Loucy (cell line): ENCODE data around the gene USP33.
"Not testable (repeated sequence)": the region's sequence is repeated elsewhere in the genome, so short reads cannot be mapped to it uniquely, and the experiment has no call there.

Source experiments
- H2AFZ ChIP-seq: fragments of 200-600 bp; sonication (generic); 2 replicates; pipeline ENCODE4 v1.6.0; 2016; ENCODE audit warnings: antibody characterized with exemption, mild to moderate bottlenecking, low read length, moderate library complexity
- H3F3A ChIP-seq: fragments of 200-600 bp; 2 replicates; pipeline ENCODE4 v1.6.0; 2016; ENCODE audit warnings: antibody characterized with exemption, low read depth, mild to moderate bottlenecking
- H3K27me3 ChIP-seq: fragments of 200-600 bp; sonication (generic); 2 replicates; pipeline ENCODE4 v1.6.1; 2014; ENCODE audit warnings: low read length, mild to moderate bottlenecking; ENCODE audit not compliant: insufficient read depth, poor library complexity, severe bottlenecking
- H3K36me3 ChIP-seq: fragments of 200-600 bp; sonication (generic); 2 replicates; pipeline ENCODE4 v1.6.1; 2016; ENCODE audit warnings: low read length; ENCODE audit not compliant: insufficient read depth
- H3K4me1 ChIP-seq: fragments of 200-600 bp; sonication (generic); 2 replicates; pipeline ENCODE4 v1.5.1; 2014; ENCODE audit warnings: low read length, mild to moderate bottlenecking; ENCODE audit not compliant: insufficient read depth, poor library complexity, severe bottlenecking
- H3K4me2 ChIP-seq: fragments of 200-600 bp; sonication (generic); 2 replicates; pipeline ENCODE4 v1.6.0; 2014; ENCODE audit warnings: antibody characterized with exemption, low read length, low read depth, mild to moderate bottlenecking; ENCODE audit not compliant: poor library complexity, severe bottlenecking
- H3K4me3 ChIP-seq: fragments of 200-600 bp; sonication (generic); 2 replicates; pipeline ENCODE4 v1.5.1; 2014; ENCODE audit warnings: low read length, mild to moderate bottlenecking, mixed read lengths; ENCODE audit not compliant: poor library complexity, severe bottlenecking
- H3K79me2 ChIP-seq: fragments of 200-600 bp; sonication (generic); 2 replicates; pipeline ENCODE4 v1.6.1; 2014; ENCODE audit warnings: low read length; ENCODE audit not compliant: insufficient read depth
- H3K9ac ChIP-seq: fragments of 200-600 bp; sonication (generic); 2 replicates; pipeline ENCODE4 v1.6.0; 2014; ENCODE audit warnings: mild to moderate bottlenecking, low read depth, low read length, moderate library complexity; ENCODE audit not compliant: poor library complexity, severe bottlenecking
- H3K9me2 ChIP-seq: fragments of 200-600 bp; sonication (generic); replicated peaks from 2 replicates; pipeline ENCODE4 v1.6.1; 2016; ENCODE audit warnings: low read depth, low read length, mixed read lengths
- H3K9me3 ChIP-seq: fragments of 200-600 bp; sonication (generic); 2 replicates; pipeline ENCODE4 v1.6.1; 2014; ENCODE audit warnings: mild to moderate bottlenecking, antibody characterized with exemption, low read length, low read depth; ENCODE audit not compliant: insufficient read depth
- H4K20me1 ChIP-seq: fragments of 200-600 bp; sonication (generic); 2 replicates; pipeline ENCODE4 v1.6.0; 2014; ENCODE audit warnings: antibody characterized with exemption, low read length, mild to moderate bottlenecking; ENCODE audit not compliant: insufficient read depth, poor library complexity, severe bottlenecking
- EZH2phosphoT487 ChIP-seq: fragments of 200-600 bp; IDR thresholded peaks from 2 replicates; pipeline ENCODE4 v1.6.1; 2018; ENCODE audit warnings: antibody characterized with exemption, mild to moderate bottlenecking, moderate library complexity, borderline replicate concordance
- TF ChIP-seq, protein P1 (sequence below): fragments of 200-600 bp; sonication (generic); conservative IDR thresholded peaks from 2 replicates; pipeline ENCODE4 v1.5.1; 2014; ENCODE audit warnings: mild to moderate bottlenecking, antibody characterized with exemption, low read length

The USP33 gene

GRCh38 chr1:77797991-77798390, 38.3 kb upstream of the USP33 start:
- Histone ChIP-seq H3F3A (no peaks in the 10 kb centered on the region), H3K4me2 (no peak overlapping the region), H3K4me3 (no peak overlapping the region), H4K20me1 (no peaks in the 10 kb centered on the region), H3K36me3 (peaks cover 8% of the 10 kb centered on the region; the same call in 1 of the 2 replicates), H3K4me1 (peaks cover 3% of the 10 kb centered on the region), H3K9me2 (no peaks in the 10 kb centered on the region), H3K9ac (no peak overlapping the region), H2AFZ (no peak overlapping the region), H3K79me2 (0 out of 2 replicates have a peak, but pooled peaks cover 6% of the 10 kb centered on the region), H3K9me3 (no peaks in the 10 kb centered on the region), H3K27me3 (no peaks in the 10 kb centered on the region)
- TF ChIP-seq EZH2phosphoT487 = no peak
- TF ChIP-seq, protein P1, sequence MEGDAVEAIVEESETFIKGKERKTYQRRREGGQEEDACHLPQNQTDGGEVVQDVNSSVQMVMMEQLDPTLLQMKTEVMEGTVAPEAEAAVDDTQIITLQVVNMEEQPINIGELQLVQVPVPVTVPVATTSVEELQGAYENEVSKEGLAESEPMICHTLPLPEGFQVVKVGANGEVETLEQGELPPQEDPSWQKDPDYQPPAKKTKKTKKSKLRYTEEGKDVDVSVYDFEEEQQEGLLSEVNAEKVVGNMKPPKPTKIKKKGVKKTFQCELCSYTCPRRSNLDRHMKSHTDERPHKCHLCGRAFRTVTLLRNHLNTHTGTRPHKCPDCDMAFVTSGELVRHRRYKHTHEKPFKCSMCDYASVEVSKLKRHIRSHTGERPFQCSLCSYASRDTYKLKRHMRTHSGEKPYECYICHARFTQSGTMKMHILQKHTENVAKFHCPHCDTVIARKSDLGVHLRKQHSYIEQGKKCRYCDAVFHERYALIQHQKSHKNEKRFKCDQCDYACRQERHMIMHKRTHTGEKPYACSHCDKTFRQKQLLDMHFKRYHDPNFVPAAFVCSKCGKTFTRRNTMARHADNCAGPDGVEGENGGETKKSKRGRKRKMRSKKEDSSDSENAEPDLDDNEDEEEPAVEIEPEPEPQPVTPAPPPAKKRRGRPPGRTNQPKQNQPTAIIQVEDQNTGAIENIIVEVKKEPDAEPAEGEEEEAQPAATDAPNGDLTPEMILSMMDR = no peak

DNA sequence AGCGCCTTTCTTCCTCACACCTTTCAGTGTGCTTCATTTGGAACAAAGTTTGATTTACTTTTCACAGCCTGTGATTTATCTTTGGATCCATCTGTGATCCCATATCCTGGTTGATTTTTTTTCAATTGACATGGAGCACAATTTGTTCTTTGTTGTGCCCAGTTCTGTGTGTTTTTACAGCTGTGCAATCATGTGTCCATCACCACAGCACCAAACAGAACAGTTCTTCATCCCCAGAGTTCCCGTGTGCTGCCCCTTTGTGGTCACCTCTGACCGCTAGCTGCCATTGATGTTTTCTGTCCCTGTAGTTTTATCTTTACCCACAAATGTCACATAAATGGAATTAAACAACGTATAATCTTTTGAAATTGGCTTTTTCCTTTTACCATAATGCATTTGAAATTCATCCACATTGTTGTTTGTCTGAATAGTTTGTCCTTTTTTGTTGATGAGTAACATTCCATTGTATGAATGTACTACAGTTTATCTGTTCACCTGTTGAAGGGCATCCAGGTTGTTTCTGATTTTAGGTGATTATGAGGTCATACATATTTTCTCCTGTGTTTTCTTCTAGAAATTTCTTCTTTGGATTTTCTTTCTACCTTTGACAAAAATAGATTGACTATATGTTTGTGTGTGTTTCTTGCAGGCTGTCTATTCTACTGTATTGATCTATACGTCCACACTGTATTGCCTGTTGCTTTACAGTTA, 37.2 kb upstream of the USP33 start:
- no peaks in the 10 kb centered on the region for H4K20me1 ChIP-seq
- no peak for TF ChIP-seq EZH2phosphoT487
- TF ChIP-seq, protein P1 = no peak
- 0 out of 2 replicates have a peak, but pooled peaks cover 6% of the 10 kb centered on the region for H3K79me2 ChIP-seq
- no peaks in the 10 kb centered on the region for H3K27me3 ChIP-seq
- H3F3A ChIP-seq = no peaks in the 10 kb centered on the region
- no peaks in the 10 kb centered on the region for H3K9me2 ChIP-seq
- no peaks in the 10 kb centered on the region for H3K9me3 ChIP-seq
- H2AFZ ChIP-seq = no peak overlapping the region
- no peaks in the 10 kb centered on the region for H3K36me3 ChIP-seq
- no peak overlapping the region for H3K4me2 ChIP-seq
- peaks cover 3% of the 10 kb centered on the region for H3K4me1 ChIP-seq
- H3K9ac ChIP-seq = no peak overlapping the region
- no peak overlapping the region for H3K4me3 ChIP-seq

GRCh38 chr1:77794550-77794949, 34.9 kb upstream of the USP33 start:
- H4K20me1 ChIP-seq = no peaks in the 10 kb centered on the region
- no peaks in the 10 kb centered on the region for H3K9me3 ChIP-seq
- H3K9ac ChIP-seq = no peak overlapping the region
- H3K4me1 ChIP-seq = peaks cover 3% of the 10 kb centered on the region
- no peaks in the 10 kb centered on the region for H3K27me3 ChIP-seq
- no peaks in the 10 kb centered on the region for H3K36me3 ChIP-seq
- H3K4me3 ChIP-seq = no peak overlapping the region
- H3K79me2 ChIP-seq = no peaks in the 10 kb centered on the region
- H2AFZ ChIP-seq = no peak overlapping the region
- H3K9me2 ChIP-seq = no peaks in the 10 kb centered on the region
- no peak overlapping the region for H3K4me2 ChIP-seq
- TF ChIP-seq EZH2phosphoT487 = no peak
- no peaks in the 10 kb centered on the region for H3F3A ChIP-seq

DNA sequence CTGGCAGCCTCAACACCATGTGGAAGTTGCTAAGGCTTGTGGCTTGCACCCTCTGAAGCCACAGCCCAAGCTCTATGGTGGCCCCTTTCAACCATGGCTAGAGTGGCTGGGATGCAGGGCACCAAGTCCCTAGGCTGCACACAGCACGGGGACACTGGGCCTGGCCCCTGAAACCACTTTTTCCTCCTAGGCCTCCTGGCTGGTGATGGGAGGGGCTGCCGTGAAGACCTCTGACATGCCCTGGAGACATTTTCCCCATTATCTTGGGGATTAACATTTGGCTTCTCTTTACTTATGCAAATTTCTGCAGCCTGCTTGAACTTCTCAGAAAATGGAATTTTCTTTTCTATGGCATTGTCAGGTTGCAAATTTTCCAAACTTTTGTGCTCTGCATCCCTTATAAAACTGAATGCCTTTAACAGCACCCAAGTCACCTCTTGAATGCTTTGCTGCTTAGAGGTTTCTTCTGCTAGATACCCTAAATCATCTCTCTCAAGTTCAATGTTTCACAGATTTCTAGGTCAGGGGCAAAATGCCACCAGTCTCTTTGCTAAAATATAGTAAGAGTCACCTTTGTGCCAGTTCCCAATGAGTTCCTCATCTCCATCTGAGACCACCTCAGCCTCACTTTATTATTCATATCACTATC, 26.6 kb upstream of the USP33 start:
- not testable (repeated sequence) for H3K4me3 ChIP-seq, H3K4me2 ChIP-seq, H3F3A ChIP-seq, H3K27me3 ChIP-seq, H3K9me3 ChIP-seq, H3K9me2 ChIP-seq, H3K9ac ChIP-seq, H2AFZ ChIP-seq
- Histone ChIP-seq H4K20me1 (peaks cover 14% of the 10 kb centered on the region), H3K79me2 (peaks cover 23% of the 10 kb centered on the region), H3K36me3 (peaks cover 13% of the 10 kb centered on the region; the same call in 1 of the 2 replicates), H3K4me1 (peaks cover 21% of the 10 kb centered on the region)
